SU-DHL-6 (cell line): ENCODE data around the gene FNDC11.

ENCODE experiments used
- H2AFZ ChIP-seq: fragments of 200-600 bp; sonication (generic); 2 replicates; pipeline ENCODE4 v1.6.1; 2014; ENCODE audit warnings: low read depth, mild to moderate bottlenecking, moderate library complexity, mixed read lengths, antibody characterized with exemption, low read length; ENCODE audit not compliant: severe bottlenecking
- H3F3A ChIP-seq: fragments of 200-600 bp; shearing (Covaris generic); 2 replicates; pipeline ENCODE4 v1.6.0; 2016; ENCODE audit warnings: antibody characterized with exemption, mild to moderate bottlenecking; ENCODE audit not compliant: insufficient read depth
- H3K27ac ChIP-seq: fragments of 200-600 bp; sonication (generic); 2 replicates; pipeline ENCODE4 v1.5.1; 2016; ENCODE audit warnings: low read depth, mild to moderate bottlenecking, low read length, moderate library complexity, mixed read lengths
- H3K27me3 ChIP-seq: fragments of 200-600 bp; sonication (generic), shearing (Covaris generic); 2 replicates; pipeline ENCODE4 v1.6.0; 2014; ENCODE audit warnings: mild to moderate bottlenecking, low read length
- H3K36me3 ChIP-seq: fragments of 200-600 bp; sonication (generic); 2 replicates; pipeline ENCODE4 v1.6.1; 2014; ENCODE audit warnings: mild to moderate bottlenecking, low read length, mixed read lengths
- H3K4me2 ChIP-seq: fragments of 300-600, 200-600 bp; shearing (Covaris generic), sonication (generic); 2 replicates; pipeline ENCODE4 v1.6.0; 2014; ENCODE audit warnings: low read length, low read depth, mild to moderate bottlenecking; ENCODE audit not compliant: poor library complexity, severe bottlenecking
- H3K4me3 ChIP-seq: fragments of 200-600 bp; sonication (generic); 2 replicates; pipeline ENCODE4 v1.5.1; 2014; ENCODE audit warnings: antibody characterized with exemption, low read length, mild to moderate bottlenecking, mixed read lengths; ENCODE audit not compliant: insufficient read depth, poor library complexity, severe bottlenecking
- H3K79me2 ChIP-seq: fragments of 200-600 bp; sonication (generic); 2 replicates; pipeline ENCODE4 v1.6.1; 2014; ENCODE audit warnings: mild to moderate bottlenecking, low read length, moderate library complexity; ENCODE audit not compliant: insufficient read depth
- H3K9ac ChIP-seq: fragments of 200-600 bp; sonication (generic); 2 replicates; pipeline ENCODE4 v1.7.0; 2014; ENCODE audit warnings: mild to moderate bottlenecking, low read length
- H3K9me2 ChIP-seq: fragments of 200-600 bp; sonication (generic); replicated peaks from 2 replicates; pipeline ENCODE4 v1.6.1; 2014; ENCODE audit warnings: low read length; ENCODE audit not compliant: insufficient read depth
- H3K9me3 ChIP-seq: fragments of 200-600 bp; sonication (generic); 2 replicates; pipeline ENCODE4 v1.6.1; 2014; ENCODE audit warnings: low read length, mixed read lengths; ENCODE audit not compliant: insufficient read depth
- H4K20me1 ChIP-seq: fragments of 200-600 bp; sonication (generic); 2 replicates; pipeline ENCODE4 v1.6.1; 2014; ENCODE audit warnings: low read depth, mild to moderate bottlenecking, antibody characterized with exemption, low read length, moderate library complexity, mixed read lengths
- CTCF ChIP-seq: fragments of 200-600 bp; sonication (generic); IDR thresholded peaks from one replicate; pipeline ENCODE4 v1.5.1; 2017; ENCODE audit warnings: antibody characterized with exemption, mild to moderate bottlenecking, low read length, moderate library complexity; ENCODE audit not compliant: insufficient read depth, poor library complexity, severe bottlenecking
- EZH2phosphoT487 ChIP-seq: fragments of 200-600 bp; sonication (generic), shearing (Covaris generic); conservative IDR thresholded peaks from 2 replicates; pipeline ENCODE4 v1.6.1; 2018; ENCODE audit warnings: mild to moderate bottlenecking, antibody characterized with exemption, low read length, moderate library complexity, mixed read lengths

Gene FNDC11

GRCh38 chr20:63542031-63542559 is 11.9 kb upstream of the FNDC11 start:
- TF ChIP-seq CTCF (no peak), EZH2phosphoT487 (no peak)
- H2AFZ ChIP-seq, result no peak overlapping the region
- no peaks in the 10 kb centered on the region for H3K79me2 ChIP-seq
- no peak overlapping the region for H3K27ac ChIP-seq
- no peaks in the 10 kb centered on the region for H3F3A ChIP-seq
- no peaks in the 10 kb centered on the region for H3K27me3 ChIP-seq
- no peaks in the 10 kb centered on the region for H4K20me1 ChIP-seq
- no peaks in the 10 kb centered on the region for H3K36me3 ChIP-seq
- H3K4me2 ChIP-seq, result no peak overlapping the region
- H3K9ac ChIP-seq, result no peak overlapping the region
- H3K9me3 ChIP-seq, result no peaks in the 10 kb centered on the region
- no peaks in the 10 kb centered on the region for H3K9me2 ChIP-seq
- H3K4me3 ChIP-seq, result no peak overlapping the region

- Histone ChIP-seq H3K9me3 (no peaks in the 10 kb centered on the region), H3K9ac (no peak overlapping the region), H3K36me3 (no peaks in the 10 kb centered on the region), H2AFZ (no peak overlapping the region), H3K79me2 (no peaks in the 10 kb centered on the region), H4K20me1 (no peaks in the 10 kb centered on the region), H3K4me2 (no peak overlapping the region), H3K4me3 (no peak overlapping the region), H3K27ac (no peak overlapping the region), H3K9me2 (no peaks in the 10 kb centered on the region), H3K27me3 (no peaks in the 10 kb centered on the region), H3F3A (no peaks in the 10 kb centered on the region)
- TF ChIP-seq CTCF (no peak), EZH2phosphoT487 (no peak)
Observed at GRCh38 chr20:63542696-63543095, 11.3 kb upstream of the FNDC11 start.

- Histone ChIP-seq H3K9me3 (no peaks in the 10 kb centered on the region), H2AFZ (no peak overlapping the region), H3K4me3 (no peak overlapping the region), H3F3A (no peaks in the 10 kb centered on the region), H3K4me2 (no peak overlapping the region), H3K36me3 (no peaks in the 10 kb centered on the region), H3K27me3 (no peaks in the 10 kb centered on the region), H3K27ac (no peak overlapping the region), H3K9ac (no peak overlapping the region), H3K79me2 (no peaks in the 10 kb centered on the region), H3K9me2 (no peaks in the 10 kb centered on the region), H4K20me1 (no peaks in the 10 kb centered on the region; the same call in 1 of the 2 replicates)
- TF ChIP-seq CTCF, result no peak
- no peak for TF ChIP-seq EZH2phosphoT487
Observed at GRCh38 chr20:63543131-63543530, 10.8 kb upstream of the FNDC11 start.
